ENCODE data around the gene SYNJ1. TPM values are rescaled to one million over a fixed set of nuclear protein-coding genes. Genes with fewer than 3 reads are reported as not detected.

The SYNJ1 gene
- total and polyA plus RNA-seq, 2 of the 13 experiments (the other 11 are each of a cell fraction or from before 2014, with no cell fraction given): 2.0 to 2.7 TPM

DNA sequence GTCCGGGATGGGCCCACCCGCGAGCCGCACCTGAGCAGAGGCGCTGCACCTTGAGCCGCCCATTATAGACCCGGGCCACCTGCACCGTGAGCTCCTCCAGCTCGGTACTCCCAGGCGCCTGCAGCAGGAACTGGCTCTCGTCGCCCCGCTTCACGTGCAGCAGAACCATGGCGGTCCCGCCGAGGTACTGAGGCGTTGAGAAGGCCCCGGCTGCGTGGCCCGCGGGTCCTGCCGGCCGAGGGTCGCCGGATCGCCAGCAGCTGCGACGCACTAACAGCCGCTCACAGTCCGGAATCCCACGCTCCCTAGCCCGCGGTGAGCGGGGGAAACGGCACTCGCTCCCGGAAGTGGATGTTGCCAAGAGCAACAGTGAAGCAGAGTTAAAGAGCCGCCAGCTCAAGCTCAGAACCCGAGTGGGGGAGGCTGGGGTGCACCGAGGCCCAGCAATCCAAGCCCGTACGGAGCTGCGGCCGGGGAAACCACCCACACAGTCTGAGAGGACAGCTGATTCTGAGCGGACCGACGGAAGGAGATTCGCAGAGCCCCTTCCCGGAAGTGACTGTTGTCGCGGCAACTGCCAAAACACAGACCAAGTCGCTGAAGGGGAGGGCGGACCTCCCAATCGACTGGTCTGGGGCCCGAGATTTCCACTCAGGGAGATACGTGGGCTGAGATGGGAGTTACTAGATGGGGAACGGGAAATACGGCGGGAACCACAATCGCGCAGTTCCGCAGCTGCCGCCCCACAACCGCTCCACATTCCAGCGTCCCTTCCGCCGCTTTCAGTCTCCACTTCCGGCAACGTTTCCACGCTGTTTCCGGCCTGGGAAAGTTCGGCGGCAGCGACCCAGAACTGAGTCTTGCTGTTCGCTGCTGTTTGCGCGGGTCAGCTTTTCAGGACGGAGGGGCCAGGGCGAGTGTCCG lies 115.5 kb downstream of the SYNJ1 start, which contains the start of gene CFAP298 (continued):
- TF ChIP-seq, protein P1, sequence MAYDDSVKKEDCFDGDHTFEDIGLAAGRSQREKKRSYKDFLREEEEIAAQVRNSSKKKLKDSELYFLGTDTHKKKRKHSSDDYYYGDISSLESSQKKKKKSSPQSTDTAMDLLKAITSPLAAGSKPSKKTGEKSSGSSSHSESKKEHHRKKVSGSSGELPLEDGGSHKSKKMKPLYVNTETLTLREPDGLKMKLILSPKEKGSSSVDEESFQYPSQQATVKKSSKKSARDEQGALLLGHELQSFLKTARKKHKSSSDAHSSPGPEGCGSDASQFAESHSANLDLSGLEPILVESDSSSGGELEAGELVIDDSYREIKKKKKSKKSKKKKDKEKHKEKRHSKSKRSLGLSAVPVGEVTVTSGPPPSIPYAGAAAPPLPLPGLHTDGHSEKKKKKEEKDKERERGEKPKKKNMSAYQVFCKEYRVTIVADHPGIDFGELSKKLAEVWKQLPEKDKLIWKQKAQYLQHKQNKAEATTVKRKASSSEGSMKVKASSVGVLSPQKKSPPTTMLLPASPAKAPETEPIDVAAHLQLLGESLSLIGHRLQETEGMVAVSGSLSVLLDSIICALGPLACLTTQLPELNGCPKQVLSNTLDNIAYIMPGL (CRISPR knock-in tag; IDR thresholded peaks at IDR 0.05; ENCODE audit: borderline replicate concordance in 1 of 2, low read depth in 1 of 2): peak; percentile 81 to 93
- TF ChIP-seq MTF2 (CRISPR knock-in tag; IDR thresholded peaks at IDR 0.05; ENCODE audit: borderline replicate concordance) (peak; percentile 67; the same call in 1 of the 2 replicates), CREB1 (IDR thresholded peaks at IDR 0.05) (peak; percentile 17; the same call in 1 of the 2 replicates), CREB1 (CRISPR knock-in tag; IDR thresholded peaks at IDR 0.05) (peak; percentile 89), TOE1 (CRISPR knock-in tag; IDR thresholded peaks at IDR 0.05) (0 out of 2 replicates have a peak, but pooled peaks have one; percentile 32), SP5 (CRISPR knock-in tag; IDR thresholded peaks at IDR 0.05; ENCODE audit: borderline replicate concordance, low read depth) (no peak), ZNF577 (CRISPR knock-in tag; IDR thresholded peaks at IDR 0.05; ENCODE audit: borderline replicate concordance, low read depth) (no peak), ZNF224 (CRISPR knock-in tag; IDR thresholded peaks at IDR 0.05) (peak; percentile 86; the same call in 1 of the 2 replicates), ZNF354B (CRISPR knock-in tag; IDR thresholded peaks at IDR 0.05) (no peak), HOXA7 (CRISPR knock-in tag; IDR thresholded peaks at IDR 0.05) (0 out of 2 replicates have a peak, but pooled peaks have one; percentile 85), ZNF788 (CRISPR knock-in tag; IDR thresholded peaks at IDR 0.05; ENCODE audit: borderline replicate concordance) (peak; percentile 85), FOSL1 (CRISPR knock-in tag; IDR thresholded peaks at IDR 0.05; ENCODE audit: borderline replicate concordance) (no peak; the same call in 1 of the 2 replicates), AHR (CRISPR knock-in tag; IDR thresholded peaks at IDR 0.05) (no peak), SNAI1 (CRISPR knock-in tag; IDR thresholded peaks at IDR 0.05; ENCODE audit: borderline replicate concordance) (peak; percentile 73; the same call in 1 of the 2 replicates), ELF1 (CRISPR knock-in tag; IDR thresholded peaks at IDR 0.05) (peak; percentile 90), ETV6 (CRISPR knock-in tag; conservative IDR thresholded peaks at IDR 0.05) (0 out of 2 replicates have a peak, but pooled peaks have one; percentile 85)
- TF ChIP-seq, protein P2, sequence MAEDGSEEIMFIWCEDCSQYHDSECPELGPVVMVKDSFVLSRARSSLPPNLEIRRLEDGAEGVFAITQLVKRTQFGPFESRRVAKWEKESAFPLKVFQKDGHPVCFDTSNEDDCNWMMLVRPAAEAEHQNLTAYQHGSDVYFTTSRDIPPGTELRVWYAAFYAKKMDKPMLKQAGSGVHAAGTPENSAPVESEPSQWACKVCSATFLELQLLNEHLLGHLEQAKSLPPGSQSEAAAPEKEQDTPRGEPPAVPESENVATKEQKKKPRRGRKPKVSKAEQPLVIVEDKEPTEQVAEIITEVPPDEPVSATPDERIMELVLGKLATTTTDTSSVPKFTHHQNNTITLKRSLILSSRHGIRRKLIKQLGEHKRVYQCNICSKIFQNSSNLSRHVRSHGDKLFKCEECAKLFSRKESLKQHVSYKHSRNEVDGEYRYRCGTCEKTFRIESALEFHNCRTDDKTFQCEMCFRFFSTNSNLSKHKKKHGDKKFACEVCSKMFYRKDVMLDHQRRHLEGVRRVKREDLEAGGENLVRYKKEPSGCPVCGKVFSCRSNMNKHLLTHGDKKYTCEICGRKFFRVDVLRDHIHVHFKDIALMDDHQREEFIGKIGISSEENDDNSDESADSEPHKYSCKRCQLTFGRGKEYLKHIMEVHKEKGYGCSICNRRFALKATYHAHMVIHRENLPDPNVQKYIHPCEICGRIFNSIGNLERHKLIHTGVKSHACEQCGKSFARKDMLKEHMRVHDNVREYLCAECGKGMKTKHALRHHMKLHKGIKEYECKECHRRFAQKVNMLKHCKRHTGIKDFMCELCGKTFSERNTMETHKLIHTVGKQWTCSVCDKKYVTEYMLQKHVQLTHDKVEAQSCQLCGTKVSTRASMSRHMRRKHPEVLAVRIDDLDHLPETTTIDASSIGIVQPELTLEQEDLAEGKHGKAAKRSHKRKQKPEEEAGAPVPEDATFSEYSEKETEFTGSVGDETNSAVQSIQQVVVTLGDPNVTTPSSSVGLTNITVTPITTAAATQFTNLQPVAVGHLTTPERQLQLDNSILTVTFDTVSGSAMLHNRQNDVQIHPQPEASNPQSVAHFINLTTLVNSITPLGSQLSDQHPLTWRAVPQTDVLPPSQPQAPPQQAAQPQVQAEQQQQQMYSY (CRISPR knock-in tag; IDR thresholded peaks at IDR 0.05): no peak; the same call in 1 of the 2 replicates
- TF ChIP-seq, protein P3, sequence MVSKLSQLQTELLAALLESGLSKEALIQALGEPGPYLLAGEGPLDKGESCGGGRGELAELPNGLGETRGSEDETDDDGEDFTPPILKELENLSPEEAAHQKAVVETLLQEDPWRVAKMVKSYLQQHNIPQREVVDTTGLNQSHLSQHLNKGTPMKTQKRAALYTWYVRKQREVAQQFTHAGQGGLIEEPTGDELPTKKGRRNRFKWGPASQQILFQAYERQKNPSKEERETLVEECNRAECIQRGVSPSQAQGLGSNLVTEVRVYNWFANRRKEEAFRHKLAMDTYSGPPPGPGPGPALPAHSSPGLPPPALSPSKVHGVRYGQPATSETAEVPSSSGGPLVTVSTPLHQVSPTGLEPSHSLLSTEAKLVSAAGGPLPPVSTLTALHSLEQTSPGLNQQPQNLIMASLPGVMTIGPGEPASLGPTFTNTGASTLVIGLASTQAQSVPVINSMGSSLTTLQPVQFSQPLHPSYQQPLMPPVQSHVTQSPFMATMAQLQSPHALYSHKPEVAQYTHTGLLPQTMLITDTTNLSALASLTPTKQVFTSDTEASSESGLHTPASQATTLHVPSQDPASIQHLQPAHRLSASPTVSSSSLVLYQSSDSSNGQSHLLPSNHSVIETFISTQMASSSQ (IDR thresholded peaks at IDR 0.05; ENCODE audit: low read depth): no peak
- TF ChIP-seq, protein P3 (CRISPR knock-in tag; IDR thresholded peaks at IDR 0.05; ENCODE audit: borderline replicate concordance): peak; percentile 11; the same call in 1 of the 2 replicates
